Lower leg skin (tissue), 4 donors: ENCODE results near the gene OTUD5. TPM values are rescaled to one million over a fixed set of nuclear protein-coding genes. Genes with fewer than 3 reads are reported as not detected.

Experiments
- total RNA-seq, 4 donors: library from RNA; depleted of rRNA; stranded (reverse); fragments of >200 nt; gene quantifications; one replicate each; pipeline ENCODE4 v1.1.0, GENCODE V29; 2016

Gene OTUD5
- total RNA-seq, 4 donors from 2014 or later = 47.2 to 66.8 (median 53.6) TPM

Other genes starting within 250 kb of the OTUD5 start
- gene GLOD5, start 195.9 kb downstream of the OTUD5 start, total RNA-seq = not detected
- not detected for gene GATA1, start 171.0 kb downstream of the OTUD5 start, total RNA-seq
- 10 to 100 TPM; 55.3 to 90.2 (median 67.9) TPM for gene HDAC6, start 155.5 kb downstream of the OTUD5 start, total RNA-seq
- gene ERAS, start 131.1 kb downstream of the OTUD5 start, total RNA-seq = not detected
- 10 to 100 TPM in 2 of 4 donors, 1 to 10 TPM in 2; 2.9 to 16.7 (median 8.5) TPM for gene PCSK1N, start 122.0 kb downstream of the OTUD5 start, total RNA-seq
- gene TIMM17B, start 59.8 kb downstream of the OTUD5 start, total RNA-seq = 10 to 100 TPM; 37.1 to 46.2 (median 42.2) TPM
- gene PQBP1, start 59.7 kb downstream of the OTUD5 start, total RNA-seq = 10 to 100 TPM; 68.0 to 88.6 (median 73.6) TPM
- gene SLC35A2, start 46.0 kb downstream of the OTUD5 start, total RNA-seq = 10 to 100 TPM; 14.0 to 27.9 (median 25.4) TPM
- gene PIM2, start 38.6 kb downstream of the OTUD5 start, total RNA-seq = 10 to 100 TPM in 1 of 4 donors, 1 to 10 TPM in 3; 5.2 to 10.3 (median 8.3) TPM
- gene KCND1, start 14.2 kb upstream of the OTUD5 start, total RNA-seq = under 1 TPM; 0.08 to 0.72 (median 0.33) TPM
- gene GRIPAP1, start 44.7 kb upstream of the OTUD5 start, total RNA-seq = 10 to 100 TPM; 30.0 to 43.7 (median 32.4) TPM
- gene TFE3, start 85.8 kb upstream of the OTUD5 start, total RNA-seq = 10 to 100 TPM; 37.1 to 55.9 (median 53.6) TPM
- 10 to 100 TPM; 33.7 to 51.9 (median 36.0) TPM for gene CCDC120, start 101.4 kb upstream of the OTUD5 start, total RNA-seq
- 10 to 100 TPM in 1 of 4 donors, 1 to 10 TPM in 3; 6.2 to 11.2 (median 7.7) TPM for gene PRAF2, start 116.4 kb upstream of the OTUD5 start, total RNA-seq
- gene WDR45, start 122.3 kb upstream of the OTUD5 start, total RNA-seq = 100 to 1,000 TPM in 1 of 4 donors, 10 to 100 TPM in 3; 84.4 to 102 (median 87.8) TPM
- 10 to 100 TPM; 36.2 to 43.6 (median 36.3) TPM for gene GPKOW, start 166.1 kb upstream of the OTUD5 start, total RNA-seq
- 10 to 100 TPM in 2 of 4 donors, 1 to 10 TPM in 2; 6.8 to 16.5 (median 10.3) TPM for gene MAGIX, start 205.2 kb upstream of the OTUD5 start, total RNA-seq
- gene PLP2, start 214.3 kb upstream of the OTUD5 start, total RNA-seq = 100 to 1,000 TPM; 126 to 132 (median 130) TPM
- 10 to 100 TPM; 18.8 to 58.9 (median 33.4) TPM for gene PRICKLE3, start 228.8 kb upstream of the OTUD5 start, total RNA-seq
- 1 to 10 TPM in 2 of 4 donors, under 1 TPM in 2; 0.88 to 4.8 (median 1.7) TPM for gene SYP, start 242.6 kb upstream of the OTUD5 start, total RNA-seq